AG09319 (cell line): Measurements from ENCODE around the gene IL36RN.

Source experiments
- DNase-seq: peaks from one replicate; pipeline ENCODE4 v3.0.0-alpha.2; 2010; ENCODE audit warnings: low read depth; ENCODE audit errors: extremely low read depth
- CTCF ChIP-seq: IDR thresholded peaks from 2 replicates; pipeline ENCODE4 v1.5.1; 2011; ENCODE audit warnings: low read depth, mild to moderate bottlenecking, inconsistent platforms, low read length, moderate library complexity

The IL36RN gene

GRCh38 chr2:113057117-113057516 is 1.9 kb upstream of the IL36RN start:
- DNase-seq, result no peak
- no peak for TF ChIP-seq CTCF

GRCh38 chr2:113058411-113058994 is 495 bp upstream of the IL36RN start:
- no peak for DNase-seq

GRCh38 chr2:113060396-113060795 is 1.4 kb downstream of the IL36RN start:
- no peak for TF ChIP-seq CTCF
- no peak for DNase-seq

More at GRCh38 chr2:113058411-113058994, 495 bp upstream of the IL36RN start:
- no peak for TF ChIP-seq CTCF

- no peak for TF ChIP-seq CTCF
- DNase-seq, result no peak
These were observed 1.8 kb downstream of the IL36RN start for GRCh38 chr2:113060796-113061195.

- DNase-seq, result no peak
- no peak for TF ChIP-seq CTCF
These were observed 2.2 kb downstream of the IL36RN start for GRCh38 chr2:113061241-113061640.

GRCh38 chr2:113061896-113062770 is 3.1 kb downstream of the IL36RN start:
- no peak for TF ChIP-seq CTCF
- no peak for DNase-seq

GRCh38 chr2:113064281-113064680 is 5.3 kb downstream of the IL36RN start:
- no peak for TF ChIP-seq CTCF

More at GRCh38 chr2:113064281-113064680, 5.3 kb downstream of the IL36RN start:
- DNase-seq, result no peak
